GM19025 (cell line): ENCODE results near the gene MPRIP.
"Not testable (repeated sequence)": the region's sequence is repeated elsewhere in the genome, so short reads cannot be mapped to it uniquely, and the experiment has no call there.

Experiments used
- ATAC-seq: cut with Tn5 transposase; IDR thresholded peaks from one replicate; pipeline ENCODE4 v1.9.1; 2021; ENCODE audit warnings: mild to moderate bottlenecking, low read depth, moderate library complexity; ENCODE audit not compliant: unreplicated experiment

MPRIP gene

DNA sequence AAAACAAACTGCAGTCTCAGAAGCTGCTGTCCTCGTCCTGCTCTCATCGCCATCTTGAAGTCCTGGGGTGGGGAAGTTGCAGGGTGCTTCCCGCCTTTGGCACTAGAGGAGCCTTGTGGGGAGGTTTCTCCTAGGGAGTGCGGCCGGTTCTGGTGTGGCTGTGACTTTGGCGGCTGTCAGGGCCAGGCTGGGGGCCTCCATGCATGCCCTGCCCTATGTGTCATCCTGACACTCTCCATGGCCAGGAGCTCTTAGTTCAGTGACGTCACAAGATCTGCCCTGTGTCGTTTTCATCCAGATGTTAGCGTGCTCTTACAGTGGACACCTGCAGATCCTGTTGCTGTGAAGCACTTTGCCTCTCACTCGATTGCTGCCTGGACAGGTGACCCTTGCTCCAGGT lies 114.3 kb downstream of the MPRIP start:
- ATAC-seq: no peak

- no peak for ATAC-seq
These were observed 114.8 kb downstream of the MPRIP start for GRCh38 chr17:17157041-17157440.

DNA sequence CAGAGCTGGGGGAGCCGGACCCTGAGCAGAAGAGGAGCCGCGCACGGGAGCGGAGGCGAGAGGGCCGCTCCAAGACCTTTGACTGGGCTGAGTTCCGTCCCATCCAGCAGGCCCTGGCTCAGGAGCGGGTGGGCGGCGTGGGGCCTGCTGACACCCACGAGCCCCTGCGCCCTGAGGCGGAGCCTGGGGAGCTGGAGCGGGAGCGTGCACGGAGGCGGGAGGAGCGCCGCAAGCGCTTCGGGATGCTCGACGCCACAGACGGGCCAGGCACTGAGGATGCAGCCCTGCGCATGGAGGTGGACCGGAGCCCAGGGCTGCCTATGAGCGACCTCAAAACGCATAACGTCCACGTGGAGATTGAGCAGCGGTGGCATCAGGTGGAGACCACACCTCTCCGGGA lies 116.2 kb downstream of the MPRIP start:
- ATAC-seq: not testable (repeated sequence)

GRCh38 chr17:17159571-17159970 lies 117.3 kb downstream of the MPRIP start:
- ATAC-seq: no peak

DNA sequence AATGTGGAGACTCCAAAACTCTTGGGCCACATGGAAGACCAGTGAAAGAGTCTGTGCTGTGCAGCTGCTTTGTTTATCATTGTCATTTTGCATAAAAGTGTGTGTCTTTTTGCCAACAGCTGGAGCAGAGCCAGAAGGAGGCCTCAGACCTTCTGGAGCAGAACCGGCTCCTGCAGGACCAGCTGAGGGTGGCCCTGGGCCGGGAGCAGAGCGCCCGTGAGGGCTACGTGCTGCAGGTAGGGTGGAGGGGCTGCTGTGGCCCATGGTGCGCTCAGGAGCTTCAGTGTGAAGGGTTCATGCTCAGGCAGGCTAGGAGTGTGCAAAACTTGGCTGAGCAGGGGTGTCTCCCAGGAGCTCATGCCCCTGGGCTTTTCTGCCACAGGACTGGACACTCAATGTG lies 118.9 kb downstream of the MPRIP start:
- ATAC-seq: no peak

GRCh38 chr17:17161759-17162158 lies 119.5 kb downstream of the MPRIP start:
- ATAC-seq: no peak

- ATAC-seq: no peak
These were observed 121.9 kb downstream of the MPRIP start for GRCh38 chr17:17164156-17164555.

DNA sequence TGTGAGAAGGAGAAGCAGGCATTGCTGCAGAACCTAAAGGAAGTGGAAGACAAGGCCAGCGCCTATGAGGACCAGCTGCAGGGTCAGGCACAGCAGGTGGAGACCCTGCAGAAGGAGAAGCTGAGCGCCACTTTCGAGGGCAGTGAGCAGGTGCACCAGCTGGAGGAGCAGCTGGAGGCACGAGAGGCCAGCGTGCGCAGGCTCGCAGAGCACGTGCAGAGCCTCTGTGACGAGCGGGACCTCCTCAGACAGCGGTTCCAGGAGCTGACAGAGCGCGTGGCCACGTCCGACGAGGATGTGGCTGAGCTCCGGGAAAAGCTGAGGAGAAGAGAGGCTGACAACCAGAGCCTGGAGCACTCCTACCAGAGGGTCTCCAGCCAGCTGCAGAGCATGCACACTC lies 122.4 kb downstream of the MPRIP start:
- ATAC-seq: no peak

- ATAC-seq: no peak
These were observed 123.5 kb downstream of the MPRIP start for GRCh38 chr17:17165666-17166308.

DNA sequence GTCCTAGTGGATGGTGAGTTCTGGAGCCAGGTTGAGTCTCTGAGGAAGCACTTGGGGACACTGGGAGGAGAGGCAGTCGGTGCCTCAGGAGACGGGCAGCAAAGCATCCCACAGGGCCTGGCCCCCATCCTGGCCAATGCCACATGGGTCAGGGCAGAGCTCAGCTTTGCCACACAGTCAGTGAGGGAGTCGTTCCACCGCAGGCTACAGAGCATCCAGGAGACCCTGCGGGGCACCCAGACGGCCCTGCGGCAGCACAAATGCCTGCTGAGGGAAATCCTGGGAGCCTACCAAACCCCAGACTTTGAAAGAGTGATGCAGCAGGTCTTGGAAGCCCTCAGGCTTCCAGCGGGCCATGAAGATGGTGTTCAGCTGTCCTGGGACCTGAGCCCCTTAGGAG lies 124.2 kb downstream of the MPRIP start:
- no peak for ATAC-seq

GRCh38 chr17:17167356-17167755 lies 125.1 kb downstream of the MPRIP start:
- no peak for ATAC-seq

- ATAC-seq: no peak
These were observed 125.7 kb downstream of the MPRIP start for GRCh38 chr17:17167986-17168385.

DNA sequence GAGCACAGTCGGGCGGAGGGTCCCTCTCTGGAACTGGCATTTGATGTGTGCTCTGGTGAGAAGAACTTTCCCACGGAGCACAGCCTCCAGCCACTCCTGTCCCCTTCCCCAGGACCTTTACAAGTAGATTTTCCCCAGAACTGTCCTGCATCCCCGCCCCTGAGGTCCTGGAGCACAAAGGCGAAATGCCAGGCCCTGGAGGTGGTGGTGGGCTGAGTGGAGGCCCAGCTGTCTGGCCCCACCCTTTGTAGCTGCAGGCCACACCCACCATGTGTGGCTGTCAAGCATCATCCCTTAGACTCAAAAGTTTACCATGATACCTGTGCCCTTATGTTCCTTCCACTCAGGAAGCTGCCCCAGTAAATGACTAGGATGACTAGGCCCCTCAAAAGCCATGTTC lies 126.1 kb downstream of the MPRIP start:
- ATAC-seq: no peak

GRCh38 chr17:17169396-17169795 lies 127.1 kb downstream of the MPRIP start:
- ATAC-seq: no peak

- no peak for ATAC-seq
These were observed 128.2 kb downstream of the MPRIP start for GRCh38 chr17:17170346-17170985.

DNA sequence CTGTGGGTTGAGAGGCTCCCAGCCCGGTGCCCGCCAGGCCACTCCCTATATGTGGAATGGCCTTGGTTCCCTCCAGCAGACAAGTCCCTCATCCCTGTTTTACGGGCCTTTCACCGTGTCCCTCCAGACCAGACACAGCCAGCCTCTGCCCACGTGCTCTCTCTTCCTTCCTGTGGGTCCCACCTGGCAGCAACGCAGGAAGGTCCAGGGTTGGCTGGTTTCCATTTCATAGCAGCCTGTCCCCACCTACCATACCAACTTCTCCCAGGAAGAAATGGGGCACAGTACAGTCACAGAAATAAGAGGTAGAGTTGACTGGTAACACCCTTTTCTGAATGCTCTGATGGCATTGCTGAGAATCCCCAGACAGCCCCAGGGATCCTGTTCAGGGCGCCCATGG lies 128.9 kb downstream of the MPRIP start:
- ATAC-seq: no peak

- no peak for ATAC-seq
These were observed 130.0 kb downstream of the MPRIP start for GRCh38 chr17:17172001-17172939.

DNA sequence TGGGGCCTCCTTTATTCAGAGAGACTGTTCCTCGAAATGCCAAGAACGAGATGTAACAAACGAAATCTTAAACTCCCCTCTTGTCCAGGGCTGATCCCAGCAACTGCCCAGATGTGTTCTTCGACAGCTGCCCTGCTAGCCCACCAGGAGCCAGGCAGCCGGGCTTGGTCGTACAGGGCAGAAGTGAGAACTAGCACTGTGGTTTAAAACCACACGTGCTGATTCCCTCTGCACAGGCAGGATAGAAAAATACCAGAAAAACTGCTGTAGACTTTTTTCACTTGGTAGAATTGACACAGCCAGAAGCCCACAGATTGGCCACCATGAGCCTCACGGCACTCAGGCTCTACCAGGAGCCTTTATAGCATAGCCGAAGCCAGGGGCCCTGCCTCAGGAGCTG lies 130.7 kb downstream of the MPRIP start:
- no peak for ATAC-seq

DNA sequence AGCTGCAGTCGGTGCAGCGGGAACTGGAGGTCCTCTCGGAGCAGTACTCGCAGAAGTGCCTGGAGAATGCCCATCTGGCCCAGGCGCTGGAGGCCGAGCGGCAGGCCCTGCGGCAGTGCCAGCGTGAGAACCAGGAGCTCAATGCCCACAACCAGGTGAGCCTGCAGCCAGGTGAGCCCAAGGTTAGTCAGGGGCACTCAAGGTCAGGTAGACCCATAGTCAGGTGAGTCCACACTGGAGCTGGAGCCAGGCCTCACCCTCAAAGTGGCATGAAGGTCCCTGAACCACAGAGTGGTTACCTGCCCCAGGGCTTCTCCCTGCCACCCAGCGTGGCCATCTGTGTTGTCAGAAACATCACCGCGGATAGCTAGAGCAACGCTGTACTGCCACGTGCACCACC lies 131.7 kb downstream of the MPRIP start:
- ATAC-seq: no peak

DNA sequence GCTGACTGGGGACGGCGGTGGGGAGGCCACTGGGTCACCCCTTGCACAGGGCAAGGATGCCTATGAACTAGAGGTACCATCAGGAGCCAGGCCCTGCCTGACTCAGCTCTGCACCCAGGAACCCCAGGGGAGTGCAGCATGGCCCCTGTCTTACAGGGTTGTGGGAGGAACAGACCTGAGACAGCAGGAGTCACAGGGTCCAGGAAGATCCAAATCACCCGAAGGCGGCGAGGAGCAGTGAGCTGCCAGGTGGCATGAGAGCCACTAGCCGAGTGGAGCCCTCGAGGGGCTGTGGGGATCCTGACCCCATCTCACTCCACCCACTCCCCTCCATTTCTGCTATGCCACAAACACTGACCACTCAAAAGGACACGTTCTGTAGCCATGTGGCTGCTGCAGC lies 133.1 kb downstream of the MPRIP start:
- ATAC-seq: no peak

DNA sequence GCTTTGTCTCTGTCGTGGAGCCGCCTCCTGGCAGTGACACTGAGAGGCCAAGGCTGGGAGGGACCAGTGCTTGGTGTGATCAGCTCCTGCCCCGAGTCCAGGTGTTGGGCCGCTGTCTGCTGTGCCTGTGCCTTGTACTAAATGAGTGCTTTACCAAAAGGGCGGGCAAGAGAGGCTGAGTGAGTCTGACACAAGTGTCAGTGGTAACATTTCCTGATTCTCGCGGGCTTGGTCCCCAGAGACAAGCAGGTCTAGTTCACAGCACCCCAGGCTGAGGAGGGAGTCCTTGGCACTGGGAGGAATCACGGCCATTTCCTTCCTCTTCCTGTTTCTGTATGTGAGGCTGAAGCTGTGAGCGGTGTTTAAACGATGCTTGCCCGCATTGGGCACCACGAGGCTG lies 133.7 kb downstream of the MPRIP start:
- no peak for ATAC-seq
